ENCODE measurements around the gene RAG1. TPM values are rescaled to one million over a fixed set of nuclear protein-coding genes. Genes with fewer than 3 reads are reported as not detected.

Gene RAG1
- polyA plus RNA-seq, 3 donors, result 0.69 TPM; not detected in 2

DNA sequence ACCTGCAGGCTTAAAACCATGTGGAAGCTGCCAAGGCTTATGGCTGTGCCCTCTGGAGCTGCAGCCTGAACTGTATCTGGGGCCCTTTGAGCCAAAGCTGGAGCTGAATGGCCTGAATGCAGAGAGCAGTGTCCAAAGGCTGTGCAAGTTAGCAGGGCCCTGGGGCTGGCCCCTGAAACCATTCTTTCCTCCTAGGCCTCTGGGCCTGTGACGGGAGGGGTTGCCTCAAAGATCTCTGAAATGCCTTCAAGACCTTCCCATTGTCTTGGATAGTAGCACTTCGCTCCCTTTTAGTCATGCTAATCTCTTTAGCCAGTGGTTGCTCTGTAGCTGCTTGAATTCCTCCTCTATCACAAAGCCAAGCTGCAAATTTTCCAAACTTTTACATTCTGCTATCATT is 13.7 kb downstream of the RAG1 start:
- no peak overlapping the region for H3K27ac Mint-ChIP-seq

DNA sequence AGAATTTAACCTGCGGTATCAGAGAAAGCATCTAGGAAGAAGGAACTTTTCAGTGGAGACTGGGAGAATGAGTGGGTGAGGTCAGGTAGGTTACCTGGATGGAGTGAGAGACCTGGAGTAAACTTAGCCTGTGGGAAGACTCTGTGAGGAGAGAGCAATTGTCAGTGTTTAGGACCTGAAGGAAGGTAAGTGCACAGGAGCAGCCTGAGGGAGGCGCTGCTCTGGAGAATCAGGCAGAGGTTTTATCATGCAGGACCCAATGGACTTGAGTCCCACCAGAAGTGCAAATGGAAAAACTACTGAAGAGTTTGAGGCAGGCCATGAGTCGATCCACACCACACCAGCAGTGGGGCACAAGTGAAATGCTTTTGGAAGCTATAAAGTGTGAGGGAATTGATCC is 15.9 kb downstream of the RAG1 start:
- peaks cover 0 to 4% (median 4%) of the 10 kb centered on the region in 3 donors for H3K27me3 Mint-ChIP-seq (ENCODE audit: low read depth in 3 of 3)
- WGBS (ENCODE audit: insufficient coverage), result 97% methylated on average over 2 of the region's 3 CpGs
- no peaks in the 10 kb centered on the region for H3K79me2 ChIP-seq (ENCODE audit: insufficient read depth, low read length)
- peaks cover 2 to 7% (median 2%) of the 10 kb centered on the region in 7 donors for H3K9me3 Mint-ChIP-seq
- H3K36me3 ChIP-seq (replicated peaks in 1 of 2; ENCODE audit: control insufficient read depth in 1 of 2, insufficient read depth in 2 of 2, low read length in 2 of 2), result no peaks in the 10 kb centered on the region
- no peak overlapping the region for H3K4me2 ChIP-seq (replicated peaks; ENCODE audit: extremely low read depth, low read length, poor library complexity, severe bottlenecking)
- H3K36me3 Mint-ChIP-seq, result no peaks in the 10 kb centered on the region
- DNase-seq, result no peak
- no peak overlapping the region for H3K9ac ChIP-seq (ENCODE audit: insufficient read depth, low read length, poor library complexity, severe bottlenecking)
- TF ChIP-seq, protein P1, sequence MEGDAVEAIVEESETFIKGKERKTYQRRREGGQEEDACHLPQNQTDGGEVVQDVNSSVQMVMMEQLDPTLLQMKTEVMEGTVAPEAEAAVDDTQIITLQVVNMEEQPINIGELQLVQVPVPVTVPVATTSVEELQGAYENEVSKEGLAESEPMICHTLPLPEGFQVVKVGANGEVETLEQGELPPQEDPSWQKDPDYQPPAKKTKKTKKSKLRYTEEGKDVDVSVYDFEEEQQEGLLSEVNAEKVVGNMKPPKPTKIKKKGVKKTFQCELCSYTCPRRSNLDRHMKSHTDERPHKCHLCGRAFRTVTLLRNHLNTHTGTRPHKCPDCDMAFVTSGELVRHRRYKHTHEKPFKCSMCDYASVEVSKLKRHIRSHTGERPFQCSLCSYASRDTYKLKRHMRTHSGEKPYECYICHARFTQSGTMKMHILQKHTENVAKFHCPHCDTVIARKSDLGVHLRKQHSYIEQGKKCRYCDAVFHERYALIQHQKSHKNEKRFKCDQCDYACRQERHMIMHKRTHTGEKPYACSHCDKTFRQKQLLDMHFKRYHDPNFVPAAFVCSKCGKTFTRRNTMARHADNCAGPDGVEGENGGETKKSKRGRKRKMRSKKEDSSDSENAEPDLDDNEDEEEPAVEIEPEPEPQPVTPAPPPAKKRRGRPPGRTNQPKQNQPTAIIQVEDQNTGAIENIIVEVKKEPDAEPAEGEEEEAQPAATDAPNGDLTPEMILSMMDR (IDR thresholded peaks at IDR 0.05), result no peak
- H3K4me3 Mint-ChIP-seq, result no peak overlapping the region
- no peak overlapping the region for H3K4me3 ChIP-seq (replicated peaks in 1 of 3; ENCODE audit: low read depth in 2 of 3, low read length in 3 of 3)
- H3K9me3 ChIP-seq (replicated peaks in 1 of 2; ENCODE audit: control insufficient read depth in 1 of 2, insufficient read depth in 1 of 2, low read length in 2 of 2), result peaks cover 0 to 8% of the 10 kb centered on the region in 2 donors
- intact Hi-C loops (cut with micrococcal nuclease), result no loop called here
- H3K4me1 ChIP-seq (ENCODE audit: control insufficient read depth in 1 of 2, insufficient read depth in 2 of 2, low read length in 2 of 2), result no peaks in the 10 kb centered on the region
- H3K27ac ChIP-seq (ENCODE audit: low read depth in 1 of 2, low read length in 2 of 2), result no peak overlapping the region
- H3K4me1 Mint-ChIP-seq, result peaks cover 2% of the 10 kb centered on the region
- H4K20me1 ChIP-seq (ENCODE audit: insufficient read depth, low read length), result no peaks in the 10 kb centered on the region
- H3K27ac Mint-ChIP-seq, result no peak overlapping the region
- H3K27me3 ChIP-seq (ENCODE audit: control insufficient read depth in 2 of 2, insufficient read depth in 2 of 2, low read length in 2 of 2), result peaks cover 0 to 3% of the 10 kb centered on the region in 2 donors
- peak overlapping the region; percentile 33 for H2AFZ ChIP-seq (ENCODE audit: insufficient read depth, low read depth, low read length, poor library complexity, severe bottlenecking)

More for the DNA sequence above, 13.7 kb downstream of the RAG1 start:
- Histone ChIP-seq H3K27me3 (ENCODE audit: control insufficient read depth in 2 of 2, insufficient read depth in 2 of 2, low read length in 2 of 2) (no peaks in the 10 kb centered on the region), H3K27ac (ENCODE audit: low read depth in 1 of 2, low read length in 2 of 2) (no peak overlapping the region), H3K9me3 (replicated peaks in 1 of 2; ENCODE audit: control insufficient read depth in 1 of 2, insufficient read depth in 1 of 2, low read length in 2 of 2) (peaks cover 0 to 8% of the 10 kb centered on the region in 2 donors), H3K79me2 (ENCODE audit: insufficient read depth, low read length) (no peaks in the 10 kb centered on the region), H3K4me3 (replicated peaks in 1 of 3; ENCODE audit: low read depth in 2 of 3, low read length in 3 of 3) (no peak overlapping the region), H2AFZ (ENCODE audit: insufficient read depth, low read depth, low read length, poor library complexity, severe bottlenecking) (no peak overlapping the region), H4K20me1 (ENCODE audit: insufficient read depth, low read length) (no peaks in the 10 kb centered on the region), H3K4me2 (replicated peaks; ENCODE audit: extremely low read depth, low read length, poor library complexity, severe bottlenecking) (no peak overlapping the region), H3K9ac (ENCODE audit: insufficient read depth, low read length, poor library complexity, severe bottlenecking) (no peak overlapping the region), H3K36me3 (replicated peaks in 1 of 2; ENCODE audit: control insufficient read depth in 1 of 2, insufficient read depth in 2 of 2, low read length in 2 of 2) (no peaks in the 10 kb centered on the region), H3K4me1 (ENCODE audit: control insufficient read depth in 1 of 2, insufficient read depth in 2 of 2, low read length in 2 of 2) (no peaks in the 10 kb centered on the region)
- Mint-ChIP-seq H3K27me3 (ENCODE audit: low read depth in 3 of 3) (no peaks in the 10 kb centered on the region), H3K4me3 (no peak overlapping the region), H3K9me3 (peaks cover 2 to 7% (median 2%) of the 10 kb centered on the region in 7 donors), H3K4me1 (no peaks in the 10 kb centered on the region), H3K36me3 (no peaks in the 10 kb centered on the region)
- intact Hi-C loops (cut with micrococcal nuclease), result no loop called here
- TF ChIP-seq, protein P1 (IDR thresholded peaks at IDR 0.05), result no peak
- WGBS (ENCODE audit: insufficient coverage), result 90% methylated on average over 2 of the region's 2 CpGs
- no peak for DNase-seq

Measured in CD14-positive monocyte (primary cell).